Activated naive CD4-positive, alpha-beta T cell treated with Interleukin-2 at 50 U/mL for 16 hours (primary cell): ENCODE measurements around the gene CNTNAP5.

Source experiments
- DNase-seq: peaks from one replicate; pipeline ENCODE4 v3.0.0-alpha.2; 2020

The CNTNAP5 gene

DNA sequence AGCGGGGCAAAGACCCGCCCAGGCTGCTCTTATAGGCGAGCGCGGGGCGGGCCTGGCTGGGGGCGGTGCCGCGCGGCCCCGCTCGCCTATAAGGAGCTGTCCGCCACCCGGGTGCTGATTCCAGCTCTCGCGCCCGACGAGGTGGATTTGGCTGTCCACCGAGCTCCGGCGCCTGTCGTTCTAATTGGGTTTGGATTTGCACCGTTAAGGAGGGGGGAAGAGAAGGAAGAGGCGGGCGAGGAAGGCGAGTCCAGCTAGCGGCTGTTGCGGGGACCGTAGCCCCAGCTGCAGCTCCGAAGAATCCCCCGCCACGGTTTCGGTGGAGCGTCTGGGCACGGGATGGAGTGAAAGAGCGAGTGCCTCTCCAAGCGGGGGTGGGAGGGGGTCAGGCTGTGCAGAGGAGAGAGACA lies at the start of gene CNTNAP5:
Gene CNTNAP5, plus strand, starts transcription at position 117 of the 410 bp plus-strand sequence. CDS start 364 bp downstream, outside the sequence.
- DNase-seq, result no peak

DNA sequence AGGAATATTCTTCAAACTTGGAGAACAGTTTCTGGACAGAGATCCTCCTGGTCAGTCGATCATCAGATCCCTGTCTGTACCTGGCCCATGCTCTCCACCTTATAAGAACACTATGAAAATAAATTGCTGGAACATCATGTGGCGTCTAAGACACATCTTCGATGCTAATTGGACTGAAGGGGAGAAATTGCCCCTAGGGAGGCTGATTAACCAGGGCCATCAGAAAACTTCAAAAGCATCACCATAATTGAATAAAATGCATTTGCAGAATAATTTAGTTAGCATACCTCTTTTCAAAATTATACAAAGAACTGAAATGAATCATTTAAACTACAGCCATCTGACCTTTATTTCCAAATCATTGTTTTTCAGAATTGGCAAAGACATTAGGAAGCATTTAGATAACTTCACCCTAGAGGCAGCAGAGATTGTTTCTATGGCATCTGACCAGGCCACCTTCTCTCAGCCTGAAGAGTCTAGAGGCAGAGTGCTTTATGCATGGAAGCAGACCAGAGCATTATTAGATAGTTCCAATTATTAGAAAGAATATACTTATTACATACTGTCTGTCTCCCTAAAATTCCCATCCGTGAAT lies 48.9 kb upstream of the CNTNAP5 start:
- DNase-seq, result no peak

DNA sequence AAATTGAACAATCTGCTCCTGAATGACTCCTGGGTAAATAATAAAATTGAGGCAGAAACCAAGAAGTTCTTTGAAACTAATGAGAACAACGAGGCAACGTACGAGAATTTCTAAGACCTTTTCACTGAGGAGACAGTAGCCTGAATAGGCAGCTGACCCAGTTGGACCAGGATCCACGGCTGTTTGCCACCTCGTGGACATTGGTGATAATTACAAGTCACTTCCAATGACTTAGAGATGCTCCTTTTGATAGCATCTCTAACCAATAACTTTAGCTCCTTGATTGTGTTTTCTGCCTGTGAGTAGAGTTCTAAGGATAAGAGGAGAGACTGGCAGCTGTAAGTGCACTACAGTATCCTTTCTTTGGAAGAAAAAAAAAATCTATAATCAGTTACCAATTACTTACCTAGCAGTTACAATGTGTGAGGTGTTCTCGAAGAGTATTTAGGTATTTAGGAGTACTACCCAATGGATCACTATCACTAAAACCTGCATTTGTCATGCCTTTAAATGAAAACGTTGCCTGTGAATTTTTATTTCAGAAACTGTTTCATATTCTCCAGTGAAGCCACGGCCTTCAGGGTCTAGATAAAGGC lies 31.3 kb upstream of the CNTNAP5 start:
- DNase-seq, result no peak

DNA sequence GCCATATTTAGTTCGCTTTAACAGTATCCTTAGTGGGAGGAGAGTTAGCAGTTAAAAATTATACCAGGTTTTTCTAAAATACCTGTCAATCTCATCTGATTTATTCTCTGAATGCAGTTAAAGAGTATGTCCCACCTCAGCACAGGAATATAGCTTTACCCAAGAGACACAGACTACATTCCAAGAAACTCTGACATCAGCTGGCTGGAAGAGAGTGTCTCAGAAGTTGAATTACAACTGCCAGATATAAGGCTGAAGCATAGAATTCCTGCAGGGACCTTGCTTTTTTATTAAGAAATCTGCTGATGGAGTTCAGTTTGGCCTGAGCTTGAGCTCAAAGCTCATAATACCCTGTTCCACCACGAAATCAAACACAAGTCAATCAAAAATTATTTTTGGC lies 25.4 kb upstream of the CNTNAP5 start:
- DNase-seq, result no peak

DNA sequence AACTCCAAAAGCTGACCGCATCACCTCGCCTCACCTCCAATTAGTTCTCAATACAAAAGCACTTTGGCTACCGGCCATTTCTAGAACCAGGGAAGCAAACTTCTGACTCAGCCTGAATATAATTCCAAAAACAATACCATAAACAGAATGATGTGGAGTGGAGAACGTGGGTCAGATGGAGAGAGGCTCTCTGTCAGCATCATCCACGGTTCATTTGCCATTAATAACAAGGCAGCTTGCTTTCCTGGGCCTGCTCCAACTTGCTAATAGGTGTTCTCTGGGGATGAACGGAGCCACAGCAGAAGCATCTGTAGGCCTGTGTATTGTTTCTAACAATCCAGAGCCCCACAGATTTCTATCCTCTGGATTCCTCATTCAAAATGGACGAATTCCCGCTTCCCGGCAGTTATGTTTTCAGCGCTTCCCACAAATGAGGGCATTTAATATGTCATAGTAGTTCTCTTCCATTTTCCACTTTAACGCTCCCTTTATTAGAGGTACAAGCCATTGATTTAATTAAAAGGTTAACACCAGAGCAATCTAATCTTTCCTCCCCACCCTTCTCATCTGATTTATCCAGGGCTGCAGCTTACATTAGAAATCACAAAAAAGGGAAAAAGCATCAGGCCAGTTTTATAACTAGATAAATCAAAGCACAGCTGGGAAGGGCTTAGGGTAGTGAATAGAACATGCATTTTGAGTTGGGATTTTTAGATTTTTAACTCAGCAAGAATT lies 23.2 kb upstream of the CNTNAP5 start:
- DNase-seq, result no peak

DNA sequence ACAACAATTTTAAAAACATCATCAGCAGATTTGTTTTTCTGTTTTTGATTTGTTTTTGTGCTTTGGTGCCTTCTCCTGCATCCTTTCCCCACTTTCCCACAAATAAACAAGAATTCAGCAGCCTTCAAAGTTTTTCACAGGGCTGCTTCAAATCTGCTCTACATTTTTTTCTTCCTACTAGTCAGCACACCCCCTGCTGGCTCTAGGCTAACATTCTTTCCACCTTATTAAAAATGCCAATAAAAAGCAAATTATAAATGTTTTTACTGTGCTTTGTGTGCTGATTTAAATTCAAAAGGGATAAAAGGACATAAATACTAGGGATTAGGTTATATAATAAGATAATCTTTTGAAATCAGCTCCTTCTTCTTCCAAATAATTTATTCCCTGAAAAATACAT lies 6.2 kb upstream of the CNTNAP5 start:
- DNase-seq, result no peak

DNA sequence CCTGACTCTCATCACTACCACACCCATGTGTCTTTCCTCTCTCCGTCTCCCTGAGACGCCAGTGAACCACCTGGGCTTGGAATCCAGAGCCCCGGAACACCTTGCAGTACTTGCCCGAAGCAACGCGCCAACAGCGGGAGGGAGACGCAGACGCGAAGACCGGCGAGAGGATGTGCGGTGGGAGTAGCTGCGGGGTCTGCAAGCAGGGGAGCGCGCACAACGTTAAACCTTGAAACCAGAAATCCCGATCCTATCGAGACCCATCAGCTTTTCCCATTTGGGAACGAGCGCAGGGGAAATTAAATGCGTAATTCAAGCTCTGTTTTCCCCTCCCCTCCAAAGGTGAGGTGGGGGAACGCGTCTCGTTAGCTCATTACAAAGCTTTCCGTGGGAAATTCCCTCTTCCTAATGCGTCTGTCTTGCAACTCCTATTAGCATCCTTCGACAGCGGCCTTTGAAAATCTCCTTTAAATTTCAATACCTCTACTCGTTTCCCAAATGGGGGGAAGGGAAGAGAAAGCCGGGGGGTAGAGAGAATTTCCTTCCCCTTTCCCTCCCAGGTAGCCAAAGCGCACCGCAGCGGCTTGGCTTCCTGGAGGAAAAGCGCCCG lies 421 bp upstream of the CNTNAP5 start:
- no peak for DNase-seq

DNA sequence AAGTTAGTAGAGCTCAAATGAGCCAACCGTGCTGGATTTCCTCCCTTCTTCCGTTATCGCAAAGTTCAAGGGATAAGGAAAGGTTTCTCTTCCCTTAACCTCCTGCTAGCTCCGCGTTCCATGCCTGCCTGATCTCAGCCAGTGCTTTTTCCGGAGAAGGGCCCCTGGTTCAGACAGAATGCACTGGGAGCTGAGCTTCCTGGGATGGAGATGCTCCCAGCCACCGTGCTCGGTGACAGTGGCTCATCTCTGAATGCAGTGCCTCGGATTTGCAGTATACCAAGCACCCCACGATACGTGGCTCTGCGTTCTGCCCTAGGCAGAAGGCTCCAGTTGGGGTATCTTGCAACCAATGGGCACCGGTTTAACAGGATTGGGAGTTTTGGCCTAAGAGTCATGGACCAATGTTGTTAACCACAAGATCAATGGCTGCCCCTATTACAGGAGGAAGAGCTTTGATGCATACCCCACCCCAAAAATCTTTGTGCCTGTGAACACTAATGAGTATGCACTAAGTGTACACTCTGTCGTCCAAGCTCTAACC lies 876 bp downstream of the CNTNAP5 start:
- no peak for DNase-seq

DNA sequence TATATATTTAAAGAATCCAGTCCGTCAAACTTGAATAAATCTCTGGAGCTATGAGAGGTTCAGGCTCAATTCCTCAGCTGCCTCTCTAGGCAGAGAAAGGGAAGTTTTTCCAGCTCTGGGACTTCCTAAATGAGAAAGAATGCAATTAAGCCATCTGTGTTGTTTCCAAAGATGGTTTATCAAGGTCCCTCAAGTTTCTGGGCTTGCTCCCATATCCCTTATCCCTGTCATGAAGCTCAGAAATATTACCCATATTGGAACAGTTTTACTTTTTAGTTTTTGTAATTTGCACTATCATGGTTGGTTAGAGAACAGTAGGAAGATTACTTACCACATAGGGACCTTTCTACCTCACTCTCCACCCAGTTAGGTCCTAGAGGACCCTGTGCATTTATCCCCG lies 1.4 kb downstream of the CNTNAP5 start:
- DNase-seq, result no peak

DNA sequence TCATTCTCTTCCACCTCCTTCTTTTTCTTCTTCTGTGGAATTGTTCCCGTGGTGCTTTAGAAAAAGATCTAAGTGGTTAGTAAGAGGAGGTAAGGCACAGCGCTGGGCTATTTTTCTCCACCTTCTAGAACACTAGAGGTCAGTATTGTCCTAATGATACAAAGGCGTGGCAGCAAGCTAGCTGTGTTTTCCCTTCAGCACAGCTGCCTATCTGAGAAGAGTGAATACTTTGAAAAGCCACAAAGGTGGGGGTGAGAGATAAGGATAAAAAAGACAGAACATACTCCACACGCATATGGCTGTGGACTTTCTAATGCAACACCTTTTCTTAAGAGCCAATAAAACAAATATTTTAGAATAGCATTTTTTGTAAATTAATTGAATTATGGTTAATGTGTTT lies 2.1 kb downstream of the CNTNAP5 start:
- no peak for DNase-seq

DNA sequence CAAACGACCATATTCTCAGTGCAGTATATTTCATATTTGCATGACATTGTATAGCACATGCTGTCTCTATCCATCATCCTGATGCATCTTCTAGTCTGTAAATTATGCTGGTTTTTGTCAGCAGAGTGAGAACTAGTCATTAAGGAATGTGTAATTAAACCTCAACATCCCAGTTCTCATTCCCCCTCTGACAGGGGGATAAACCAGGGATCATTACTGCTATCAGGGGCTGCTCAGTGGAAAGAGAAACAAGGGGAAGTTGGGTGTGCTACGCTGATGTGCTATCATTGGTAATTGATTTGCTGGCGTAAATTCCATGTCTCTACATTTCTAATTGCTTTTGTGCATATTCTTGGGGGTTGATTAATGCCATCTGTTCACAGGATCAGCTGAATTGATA lies 7.7 kb downstream of the CNTNAP5 start:
- DNase-seq, result no peak

DNA sequence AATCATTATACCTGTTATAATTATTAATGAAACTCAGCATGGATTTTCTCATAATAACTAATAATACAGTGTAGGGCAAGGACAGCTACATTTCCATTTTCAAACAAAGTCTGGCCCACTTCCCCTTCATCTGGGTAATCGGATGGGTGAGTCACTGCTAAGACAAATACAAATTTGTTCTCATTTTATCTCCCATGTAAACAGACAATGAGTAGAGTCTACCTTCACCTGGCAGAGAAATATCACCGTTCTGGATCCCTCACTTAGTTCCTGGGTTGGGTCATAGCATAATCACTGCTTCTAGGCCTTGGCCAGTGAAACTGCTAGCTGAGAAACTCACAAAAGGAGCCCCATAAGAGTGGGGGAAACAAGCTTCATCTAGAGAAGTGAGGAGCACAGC lies 9.2 kb downstream of the CNTNAP5 start:
- no peak for DNase-seq

DNA sequence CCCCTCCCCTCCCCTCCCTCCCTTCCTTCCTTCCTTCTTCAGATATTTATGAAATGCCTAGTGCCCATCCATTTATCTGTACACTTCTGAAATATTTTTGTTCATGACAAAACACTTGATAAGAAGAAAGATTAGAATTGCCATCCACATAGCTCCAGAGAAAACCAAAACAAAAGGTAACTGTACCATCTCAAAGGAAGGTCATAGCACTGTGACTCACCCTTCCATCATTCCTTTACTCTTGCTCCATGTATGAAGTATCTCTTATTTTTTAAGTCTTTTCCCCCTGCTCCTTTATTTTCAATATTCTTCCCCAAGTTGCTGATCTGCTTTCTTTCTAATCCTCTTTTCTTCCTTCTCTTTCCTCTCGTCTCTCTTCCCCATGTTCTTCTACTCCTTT lies 9.9 kb downstream of the CNTNAP5 start:
- DNase-seq, result no peak

DNA sequence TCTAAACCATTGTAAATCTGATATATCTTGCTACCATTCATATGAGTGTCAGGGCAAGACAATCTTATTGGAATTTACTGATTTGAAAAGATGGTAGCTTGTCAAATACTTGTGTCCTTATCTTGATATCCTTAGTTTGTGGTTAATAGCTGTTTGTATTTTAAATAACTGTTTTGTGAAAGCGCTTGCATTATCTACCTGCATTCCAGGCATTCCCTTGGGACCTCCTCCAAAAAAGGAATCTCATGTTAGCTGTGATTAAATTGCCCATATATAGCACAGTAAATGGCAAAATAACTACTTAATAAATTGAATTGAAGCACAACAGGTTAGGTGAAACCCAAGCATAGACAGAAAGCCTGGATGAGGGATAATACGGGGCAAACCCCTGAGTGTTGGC lies 13.9 kb downstream of the CNTNAP5 start:
- no peak for DNase-seq

DNA sequence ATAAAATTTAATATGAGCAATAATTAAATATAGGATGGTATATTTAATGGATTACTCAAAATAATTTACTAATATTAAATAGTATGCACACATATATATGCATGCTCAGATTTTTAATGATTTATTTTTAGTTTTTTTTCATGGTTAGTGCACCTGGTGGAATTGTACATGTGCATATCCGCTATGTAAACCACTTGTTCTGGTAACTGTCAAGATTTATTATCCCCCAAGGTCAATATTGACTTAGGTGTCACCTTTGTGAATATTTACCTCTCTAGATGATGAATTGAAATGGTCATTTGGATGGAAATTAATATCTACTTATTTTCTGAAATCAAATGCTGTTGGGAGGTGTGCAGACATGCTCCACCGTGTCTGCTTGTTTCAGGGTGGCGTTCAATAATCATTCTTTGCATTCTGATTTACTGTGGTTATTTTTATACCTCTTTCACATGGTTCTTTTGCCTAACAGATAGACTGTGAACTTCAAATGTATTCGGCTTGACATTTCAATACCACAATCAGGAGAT lies 14.7 kb downstream of the CNTNAP5 start:
- DNase-seq, result no peak

DNA sequence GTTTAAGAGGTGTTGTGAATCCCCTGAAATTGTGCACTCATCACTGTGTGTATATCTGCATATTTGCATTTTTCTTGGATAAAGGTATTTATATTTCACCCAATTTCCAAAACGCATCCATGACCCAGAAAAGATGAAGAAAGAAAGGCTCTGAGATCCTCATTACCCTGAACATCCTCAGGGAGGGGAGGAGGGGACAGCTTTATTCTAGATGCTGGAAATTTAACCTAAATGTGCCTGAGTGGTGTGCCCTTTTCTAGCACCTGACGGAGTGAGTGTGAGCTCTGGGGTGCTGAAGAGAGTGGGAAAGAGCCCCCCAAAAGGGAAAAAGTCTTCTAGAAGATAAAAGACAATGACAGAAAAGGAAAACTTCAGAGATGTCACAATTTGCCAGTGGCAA lies 20.8 kb downstream of the CNTNAP5 start:
- no peak for DNase-seq

DNA sequence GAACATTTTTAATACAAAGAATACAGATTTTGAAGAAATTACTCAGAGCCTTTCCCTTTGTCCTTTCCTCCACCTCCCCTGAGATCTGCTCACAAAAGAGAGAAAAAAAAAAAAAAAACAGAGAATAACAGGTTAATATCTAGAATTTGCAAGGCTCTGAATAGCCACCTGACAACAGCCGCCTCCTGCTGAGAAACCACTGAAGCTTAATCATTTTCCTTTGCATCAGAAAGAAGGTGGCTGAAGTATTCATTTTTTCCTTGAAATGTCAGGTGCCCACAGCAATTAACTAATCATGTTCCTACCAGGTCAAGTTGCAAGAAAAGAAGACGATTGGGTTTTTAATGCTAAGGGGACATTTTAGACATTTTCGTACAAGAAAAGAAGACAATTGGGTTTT lies 21.2 kb downstream of the CNTNAP5 start:
- no peak for DNase-seq

DNA sequence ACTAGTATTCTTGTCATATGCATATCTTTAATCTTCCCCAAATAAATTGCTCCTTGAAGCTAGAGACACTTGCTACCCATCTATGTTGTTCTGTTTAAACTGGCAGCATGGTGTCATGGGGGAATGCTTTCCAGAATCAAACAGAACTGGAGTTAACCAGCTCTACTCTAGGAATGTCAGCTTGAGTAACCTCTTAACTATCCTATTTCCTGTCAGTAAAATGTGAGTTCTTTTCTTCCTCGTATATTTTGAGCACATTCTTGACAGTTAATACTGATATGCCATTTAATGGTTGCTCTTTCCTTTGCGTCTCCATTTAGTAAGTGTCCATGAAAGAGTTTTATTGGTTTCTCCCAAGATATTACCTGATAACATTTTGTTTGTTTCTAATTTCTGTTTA lies 23.0 kb downstream of the CNTNAP5 start:
- no peak for DNase-seq

DNA sequence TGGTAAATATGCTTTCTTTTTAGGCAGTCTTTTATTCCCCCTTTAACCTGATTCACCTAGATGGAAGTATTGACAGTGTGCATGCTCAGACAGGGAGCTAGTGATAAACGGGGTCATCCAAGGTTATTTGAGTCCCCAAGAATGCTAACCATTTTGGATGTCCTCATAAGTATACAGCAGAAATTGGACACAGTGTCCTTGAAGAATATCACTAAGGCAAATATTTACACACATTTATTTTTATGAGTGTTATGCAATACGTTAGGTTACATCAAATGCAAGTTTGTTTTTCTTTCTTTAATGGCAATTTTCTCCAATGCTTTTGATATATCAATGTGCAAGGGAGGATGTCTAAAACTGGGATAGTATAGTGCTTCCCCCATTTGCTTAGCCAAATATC lies 23.6 kb downstream of the CNTNAP5 start:
- DNase-seq, result no peak

DNA sequence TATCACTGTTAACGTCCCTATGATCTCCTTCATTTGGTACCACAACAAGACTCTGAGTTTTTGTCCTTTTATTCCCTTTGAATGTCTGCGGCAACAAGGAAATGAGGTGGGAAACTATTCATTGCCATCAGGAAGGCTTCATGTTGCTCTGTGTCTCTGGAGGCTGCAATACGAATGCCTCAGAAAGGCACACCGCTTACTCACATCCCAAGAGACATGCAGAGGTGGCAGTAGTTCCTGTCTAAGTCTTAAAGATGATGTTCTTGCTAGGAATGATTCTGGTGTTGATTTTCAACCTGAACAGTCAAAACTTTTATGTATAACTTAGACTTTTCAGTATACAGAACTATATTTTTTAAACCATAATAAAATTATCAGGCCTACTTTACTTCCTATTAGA lies 24.0 kb downstream of the CNTNAP5 start:
- no peak for DNase-seq

DNA sequence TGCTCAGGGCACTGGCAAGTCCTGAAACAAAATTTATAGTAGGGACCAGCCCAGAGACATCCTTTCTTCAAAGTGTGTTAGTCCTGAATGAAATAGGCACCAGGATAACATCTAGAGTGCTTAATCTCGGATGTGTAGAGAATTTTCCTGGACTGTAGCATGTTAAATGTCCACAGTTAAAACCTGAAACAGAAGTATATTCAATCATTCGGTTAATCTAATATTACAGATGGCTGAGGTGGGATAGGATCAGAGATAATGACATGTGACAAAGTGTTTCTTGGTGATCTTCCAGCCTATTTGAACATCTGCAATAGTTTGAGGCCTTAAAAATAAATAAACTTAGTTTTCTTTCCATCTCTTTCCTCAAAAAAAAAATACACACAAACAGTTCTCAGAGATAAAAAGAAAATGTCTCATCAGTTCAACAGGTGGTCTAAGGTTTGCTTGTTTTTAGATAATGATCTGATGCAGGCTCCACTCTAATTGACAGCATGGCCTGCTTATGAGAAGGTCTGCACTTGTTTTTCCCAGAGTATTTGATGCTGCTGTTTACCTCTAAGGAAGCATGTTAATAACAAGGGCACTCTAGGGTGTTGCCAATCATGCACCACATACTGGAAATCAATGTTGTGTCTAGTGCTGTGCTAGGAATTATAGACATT lies 25.9 kb downstream of the CNTNAP5 start:
- DNase-seq, result no peak

DNA sequence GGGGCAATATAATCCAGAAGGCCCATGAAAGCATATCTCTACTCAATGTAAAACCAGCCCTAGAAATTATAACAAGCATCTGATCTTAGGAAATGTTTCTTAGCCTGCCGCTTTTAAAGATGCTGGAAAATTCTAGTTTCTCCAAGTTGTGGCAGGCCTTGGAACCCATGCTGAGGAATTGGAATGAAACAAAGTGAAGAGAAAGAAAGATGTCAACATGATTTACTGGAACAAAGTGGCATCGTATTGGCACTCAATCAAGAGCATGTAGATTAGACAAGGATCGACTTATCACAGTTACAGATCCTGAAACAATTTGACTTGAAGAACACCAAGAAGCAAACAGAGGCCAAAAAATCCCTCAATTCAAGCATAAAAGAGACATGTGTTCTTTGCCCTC lies 28.7 kb downstream of the CNTNAP5 start:
- DNase-seq, result no peak

DNA sequence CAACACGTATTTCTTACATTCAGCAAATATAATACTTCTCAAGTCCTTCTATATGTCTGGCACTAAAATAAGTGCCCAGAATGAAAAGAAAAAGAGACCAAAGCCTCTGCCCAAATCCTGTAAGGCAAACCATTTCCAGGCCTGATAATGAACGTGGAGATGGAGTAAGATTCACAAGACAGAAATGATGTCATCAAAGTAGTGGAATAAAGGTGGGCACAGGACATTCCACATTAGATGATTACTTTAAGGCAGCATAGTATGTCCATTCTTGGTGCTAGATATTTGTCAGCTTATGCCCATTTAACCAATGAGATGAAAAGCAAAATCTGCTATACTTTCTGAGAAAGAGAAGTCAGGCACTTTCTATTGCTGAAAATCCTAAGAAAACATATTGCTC lies 38.5 kb downstream of the CNTNAP5 start:
- DNase-seq, result no peak
